C1 segment of cervical spinal cord (tissue), 14 donors: Measurements from ENCODE around the gene ARGLU1.

Experiments used
- DNase-seq, 14 donors: peaks; one replicate each; lab custom pipeline; 2025; lab: John Stamatoyannopoulos, UW

Gene ARGLU1

GRCh38 chr13:106503730-106504453 lies 64.0 kb downstream of the ARGLU1 start:
- no peak for DNase-seq

- DNase-seq: no peak
Measured at GRCh38 chr13:106503272-106503671, 64.7 kb downstream of the ARGLU1 start.

- no peak for DNase-seq
Measured at GRCh38 chr13:106500445-106500844, 67.5 kb downstream of the ARGLU1 start.

DNA sequence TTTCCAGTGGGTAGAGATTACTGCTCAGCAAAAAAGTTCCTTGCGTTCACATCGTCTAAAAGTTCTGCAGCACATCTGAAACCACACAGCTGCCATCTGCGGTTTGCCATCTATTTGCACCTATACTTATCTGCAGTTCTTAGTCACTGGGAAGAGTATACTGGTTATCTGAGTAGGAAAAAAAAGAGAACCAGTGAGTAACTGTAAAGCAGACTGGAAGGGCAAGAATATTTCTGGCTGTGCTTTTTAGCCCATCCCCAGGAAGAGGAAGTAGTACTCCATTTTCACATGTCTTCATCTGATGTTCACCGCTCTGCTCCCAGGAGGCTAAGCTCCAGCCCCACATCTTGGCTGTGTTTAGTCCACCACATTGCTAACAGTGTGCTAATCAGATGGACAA lies 68.0 kb downstream of the ARGLU1 start:
- DNase-seq: peak in 1 of 14 donors; percentile 39

- no peak for DNase-seq
Measured at GRCh38 chr13:106499113-106499512, 68.8 kb downstream of the ARGLU1 start.

- peak in 3 of 14 donors; percentile 20 to 42 (median 23) for DNase-seq
Measured at GRCh38 chr13:106498571-106498970, 69.4 kb downstream of the ARGLU1 start.

DNA sequence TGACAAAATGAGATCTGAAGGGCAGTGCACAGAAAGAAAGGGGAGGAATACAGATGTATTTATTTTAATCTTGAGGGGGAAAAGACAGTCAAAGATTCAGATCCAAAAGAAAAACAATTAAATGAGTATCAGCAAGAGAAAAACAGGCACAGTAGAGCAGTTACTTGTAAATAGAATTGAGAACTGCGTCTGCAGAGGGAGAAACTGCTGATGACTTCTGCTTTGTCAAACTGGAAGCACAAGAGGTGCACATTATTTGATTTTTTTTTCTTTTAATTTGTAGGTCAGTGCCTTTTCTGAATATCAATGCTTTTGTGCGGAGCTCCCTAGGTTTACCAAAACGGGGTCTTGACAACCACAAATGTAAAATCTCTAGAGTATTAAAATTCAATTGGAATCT lies 69.8 kb downstream of the ARGLU1 start:
- no peak for DNase-seq

GRCh38 chr13:106497079-106497478 lies 70.9 kb downstream of the ARGLU1 start:
- no peak for DNase-seq

DNA sequence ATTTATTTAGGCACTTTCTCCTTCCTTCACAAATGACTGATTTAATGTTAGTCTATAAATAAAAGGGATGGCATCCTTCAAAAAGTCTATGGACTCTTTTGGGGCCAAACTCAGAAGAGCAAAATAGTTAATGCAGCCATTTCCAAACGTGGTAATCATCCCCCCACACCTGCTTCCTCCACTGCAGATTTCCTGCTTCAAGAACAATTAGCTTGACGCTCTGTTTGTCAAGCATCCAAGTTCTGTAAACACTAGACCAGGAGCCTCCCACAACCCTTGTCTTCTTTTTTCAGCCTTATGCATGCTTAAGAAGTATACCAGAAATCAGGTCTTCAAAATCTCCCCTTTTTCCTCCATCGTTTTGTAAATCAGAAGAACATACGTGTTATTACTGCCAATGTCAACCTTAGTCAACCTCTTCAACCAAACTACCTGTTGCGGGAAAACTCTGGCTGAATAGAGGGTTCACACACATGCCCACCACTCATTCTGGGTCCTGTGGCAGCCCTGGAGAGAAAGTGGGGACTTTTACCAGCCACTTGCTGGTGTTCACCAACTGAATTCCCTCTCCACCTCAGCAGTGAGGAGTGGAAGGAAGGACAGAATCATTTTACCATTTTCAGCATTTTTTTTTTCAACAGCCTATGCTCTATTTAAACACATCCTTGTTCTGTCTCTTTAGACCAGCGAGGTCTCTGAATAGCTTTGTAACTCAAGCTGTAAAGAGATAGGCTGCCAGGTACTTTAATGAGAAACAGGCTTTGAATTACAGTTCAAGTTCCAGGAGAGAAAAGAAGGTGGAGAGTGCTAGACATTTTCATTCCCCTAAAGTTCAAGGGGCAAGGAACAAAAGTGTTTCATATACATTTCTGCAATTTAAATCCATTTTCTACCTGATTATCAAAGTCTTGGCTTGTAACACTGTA lies 71.6 kb downstream of the ARGLU1 start:
- peak in 1 of 14 donors; percentile 26 for DNase-seq

- DNase-seq: no peak
Measured at GRCh38 chr13:106494936-106495335, 73.0 kb downstream of the ARGLU1 start.

GRCh38 chr13:106494506-106494905 lies 73.4 kb downstream of the ARGLU1 start:
- DNase-seq: no peak

GRCh38 chr13:106493533-106494220 lies 74.3 kb downstream of the ARGLU1 start:
- DNase-seq: peak in 5 of 14 donors; percentile 23 to 34 (median 33)

- DNase-seq: peak in 1 of 14 donors; percentile 33
Measured at GRCh38 chr13:106492588-106493475, 75.1 kb downstream of the ARGLU1 start.

GRCh38 chr13:106491928-106492587 lies 75.9 kb downstream of the ARGLU1 start:
- DNase-seq: peak in 11 of 14 donors; percentile 28 to 71 (median 48)
